Measurements from ENCODE around the gene KIAA1755. TPM values are rescaled to one million over a fixed set of nuclear protein-coding genes. Genes with fewer than 3 reads are reported as not detected.

Gene KIAA1755
- total RNA-seq, 1 donor from 2014 or later = 17.8 TPM

GRCh38 chr20:38207621-38208020 is 52.9 kb downstream of the KIAA1755 start:
- H3K4me3 Mint-ChIP-seq (ENCODE audit: unreplicated experiment) = no peak overlapping the region
- no peak for DNase-seq (ENCODE audit: low spot score)

DNA sequence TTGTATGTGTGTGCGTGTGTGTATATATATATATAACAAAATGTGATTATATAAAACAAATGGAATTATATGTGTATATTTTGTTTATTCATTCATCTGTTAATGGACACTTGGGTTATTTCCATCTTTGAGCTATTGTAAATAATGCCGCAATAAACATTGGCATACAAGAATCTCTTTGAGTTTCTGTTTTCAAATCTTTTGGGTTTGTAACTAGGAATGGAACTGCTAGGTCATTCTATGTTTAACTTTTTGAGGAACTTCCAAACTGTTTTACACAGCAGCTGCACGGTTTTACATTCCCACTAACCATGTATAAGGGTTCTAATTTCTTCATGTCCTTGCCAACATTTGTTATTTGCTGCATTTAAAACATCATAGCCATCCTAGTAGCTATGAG is 55.5 kb downstream of the KIAA1755 start:
- H3K4me3 Mint-ChIP-seq (ENCODE audit: unreplicated experiment) = no peak overlapping the region
- TF ChIP-seq CTCF (IDR thresholded peaks at IDR 0.05) = no peak
- no peaks in the 10 kb centered on the region for H3K36me3 Mint-ChIP-seq (ENCODE audit: low read depth)
- no peaks in the 10 kb centered on the region for H3K27me3 Mint-ChIP-seq (ENCODE audit: low read depth)
- no peak overlapping the region for H3K27ac Mint-ChIP-seq (ENCODE audit: unreplicated experiment)
- DNase-seq (ENCODE audit: low spot score) = no peak
- peaks cover 31% of the 10 kb centered on the region for H3K4me1 Mint-ChIP-seq (ENCODE audit: low read depth)
- H3K9me3 Mint-ChIP-seq (ENCODE audit: low read depth) = peaks cover 8% of the 10 kb centered on the region

More at GRCh38 chr20:38207621-38208020, 52.9 kb downstream of the KIAA1755 start:
- Mint-ChIP-seq H3K9me3 (ENCODE audit: low read depth) (peaks cover 8% of the 10 kb centered on the region), H3K36me3 (ENCODE audit: low read depth) (no peaks in the 10 kb centered on the region), H3K27me3 (ENCODE audit: low read depth) (no peaks in the 10 kb centered on the region), H3K4me1 (ENCODE audit: low read depth) (peaks cover 38% of the 10 kb centered on the region), H3K27ac (ENCODE audit: unreplicated experiment) (no peak overlapping the region)
- TF ChIP-seq CTCF (IDR thresholded peaks at IDR 0.05) = no peak

DNA sequence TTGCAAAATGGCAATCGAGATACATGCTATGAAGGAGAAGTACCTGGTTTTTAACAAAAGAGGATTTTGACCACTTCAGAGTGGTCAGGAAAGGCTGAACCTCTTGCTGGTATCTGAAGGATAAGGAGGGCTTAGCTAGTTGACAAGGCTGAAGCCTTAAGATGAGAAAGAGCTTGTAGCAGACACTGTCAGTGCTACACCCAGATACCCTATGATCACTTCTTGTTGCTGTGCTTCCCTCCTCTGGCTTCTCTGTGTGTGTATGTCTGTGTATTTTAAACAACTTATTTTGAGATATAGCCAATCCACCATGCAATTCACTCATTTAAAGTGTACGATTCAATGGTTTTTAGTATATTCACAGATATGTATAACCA is 56.6 kb downstream of the KIAA1755 start:
- H3K9me3 Mint-ChIP-seq (ENCODE audit: low read depth) = peaks cover 8% of the 10 kb centered on the region
- TF ChIP-seq CTCF (IDR thresholded peaks at IDR 0.05) = no peak
- H3K36me3 Mint-ChIP-seq (ENCODE audit: low read depth) = no peaks in the 10 kb centered on the region
- peaks cover 26% of the 10 kb centered on the region for H3K4me1 Mint-ChIP-seq (ENCODE audit: low read depth)
- H3K27me3 Mint-ChIP-seq (ENCODE audit: low read depth) = no peaks in the 10 kb centered on the region
- no peak overlapping the region for H3K4me3 Mint-ChIP-seq (ENCODE audit: unreplicated experiment)
- no peak overlapping the region for H3K27ac Mint-ChIP-seq (ENCODE audit: unreplicated experiment)
- no peak for DNase-seq (ENCODE audit: low spot score)

GRCh38 chr20:38203337-38203980 is 57.1 kb downstream of the KIAA1755 start:
- no peak overlapping the region for H3K4me3 Mint-ChIP-seq (ENCODE audit: unreplicated experiment)
- H3K36me3 Mint-ChIP-seq (ENCODE audit: low read depth) = no peaks in the 10 kb centered on the region
- H3K4me1 Mint-ChIP-seq (ENCODE audit: low read depth) = peaks cover 24% of the 10 kb centered on the region
- H3K27ac Mint-ChIP-seq (ENCODE audit: unreplicated experiment) = no peak overlapping the region
- DNase-seq (ENCODE audit: low spot score) = peak; percentile 48
- TF ChIP-seq CTCF (IDR thresholded peaks at IDR 0.05) = no peak
- no peaks in the 10 kb centered on the region for H3K27me3 Mint-ChIP-seq (ENCODE audit: low read depth)
- H3K9me3 Mint-ChIP-seq (ENCODE audit: low read depth) = peaks cover 8% of the 10 kb centered on the region

GRCh38 chr20:38202982-38203293 is 57.6 kb downstream of the KIAA1755 start:
- DNase-seq (ENCODE audit: low spot score) = peak; percentile 44
- no peak overlapping the region for H3K4me3 Mint-ChIP-seq (ENCODE audit: unreplicated experiment)
- H3K4me1 Mint-ChIP-seq (ENCODE audit: low read depth) = peaks cover 24% of the 10 kb centered on the region
- H3K36me3 Mint-ChIP-seq (ENCODE audit: low read depth) = no peaks in the 10 kb centered on the region
- no peak for TF ChIP-seq CTCF (IDR thresholded peaks at IDR 0.05)
- H3K27ac Mint-ChIP-seq (ENCODE audit: unreplicated experiment) = no peak overlapping the region
- H3K27me3 Mint-ChIP-seq (ENCODE audit: low read depth) = no peaks in the 10 kb centered on the region
- H3K9me3 Mint-ChIP-seq (ENCODE audit: low read depth) = peaks cover 8% of the 10 kb centered on the region

Data from chondrocyte (in vitro differentiated cells).